ENCODE measurements around the gene ARID3A.

ARID3A gene

GRCh38 chr19:964761-965694 lies 39.2 kb downstream of the ARID3A start:
- no peak overlapping the region for H3K4me3 ChIP-seq (ENCODE audit: control insufficient read depth, low read depth, low read length)
- TF ChIP-seq, protein P1, sequence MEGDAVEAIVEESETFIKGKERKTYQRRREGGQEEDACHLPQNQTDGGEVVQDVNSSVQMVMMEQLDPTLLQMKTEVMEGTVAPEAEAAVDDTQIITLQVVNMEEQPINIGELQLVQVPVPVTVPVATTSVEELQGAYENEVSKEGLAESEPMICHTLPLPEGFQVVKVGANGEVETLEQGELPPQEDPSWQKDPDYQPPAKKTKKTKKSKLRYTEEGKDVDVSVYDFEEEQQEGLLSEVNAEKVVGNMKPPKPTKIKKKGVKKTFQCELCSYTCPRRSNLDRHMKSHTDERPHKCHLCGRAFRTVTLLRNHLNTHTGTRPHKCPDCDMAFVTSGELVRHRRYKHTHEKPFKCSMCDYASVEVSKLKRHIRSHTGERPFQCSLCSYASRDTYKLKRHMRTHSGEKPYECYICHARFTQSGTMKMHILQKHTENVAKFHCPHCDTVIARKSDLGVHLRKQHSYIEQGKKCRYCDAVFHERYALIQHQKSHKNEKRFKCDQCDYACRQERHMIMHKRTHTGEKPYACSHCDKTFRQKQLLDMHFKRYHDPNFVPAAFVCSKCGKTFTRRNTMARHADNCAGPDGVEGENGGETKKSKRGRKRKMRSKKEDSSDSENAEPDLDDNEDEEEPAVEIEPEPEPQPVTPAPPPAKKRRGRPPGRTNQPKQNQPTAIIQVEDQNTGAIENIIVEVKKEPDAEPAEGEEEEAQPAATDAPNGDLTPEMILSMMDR (IDR thresholded peaks at IDR 0.05; ENCODE audit: control insufficient read depth, insufficient read depth, low read depth, low read length, missing control alignments): no peak
- DNase-seq (ENCODE audit: low read depth): no peak

- TF ChIP-seq, protein P1 (IDR thresholded peaks at IDR 0.05; ENCODE audit: control insufficient read depth, insufficient read depth, low read depth, low read length, missing control alignments): no peak
- no peak for DNase-seq (ENCODE audit: low read depth)
- H3K4me3 ChIP-seq (ENCODE audit: control insufficient read depth, low read depth, low read length): no peak overlapping the region
Measured at GRCh38 chr19:966485-967088, 40.8 kb downstream of the ARID3A start.

GRCh38 chr19:970695-971094 lies 44.9 kb downstream of the ARID3A start:
- H3K4me3 ChIP-seq (ENCODE audit: control insufficient read depth, low read depth, low read length): no peak overlapping the region

GRCh38 chr19:971795-972194 lies 46.0 kb downstream of the ARID3A start:
- no peak overlapping the region for H3K4me3 ChIP-seq (ENCODE audit: control insufficient read depth, low read depth, low read length)
- DNase-seq (ENCODE audit: low read depth): no peak
- TF ChIP-seq, protein P1 (IDR thresholded peaks at IDR 0.05; ENCODE audit: control insufficient read depth, insufficient read depth, low read depth, low read length, missing control alignments): no peak

More at GRCh38 chr19:970695-971094, 44.9 kb downstream of the ARID3A start:
- no peak for DNase-seq (ENCODE audit: low read depth)
- TF ChIP-seq, protein P1 (IDR thresholded peaks at IDR 0.05; ENCODE audit: control insufficient read depth, insufficient read depth, low read depth, low read length, missing control alignments): peak; percentile 58

DNA sequence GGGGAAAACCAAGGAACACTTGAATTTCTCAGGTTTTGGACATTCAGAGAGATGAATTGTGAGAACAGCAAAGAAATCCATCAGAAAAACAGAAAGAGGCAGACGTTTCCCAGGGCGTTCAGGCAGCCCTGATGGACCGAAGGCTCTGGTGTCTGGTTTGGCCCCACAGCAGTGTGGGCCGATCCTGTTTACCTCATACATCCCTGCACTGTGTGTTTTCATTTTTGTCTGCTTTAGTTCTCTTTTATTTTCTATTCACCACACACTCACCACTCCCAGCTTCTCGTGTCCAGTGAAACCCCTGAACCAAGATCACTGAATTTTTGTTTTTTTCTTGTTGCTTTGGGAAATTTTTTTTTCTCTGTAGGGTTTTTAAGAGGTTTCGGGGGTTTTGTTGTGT lies 46.4 kb downstream of the ARID3A start:
- no peak for DNase-seq (ENCODE audit: low read depth)
- TF ChIP-seq, protein P1 (IDR thresholded peaks at IDR 0.05; ENCODE audit: control insufficient read depth, insufficient read depth, low read depth, low read length, missing control alignments): no peak
- no peak overlapping the region for H3K4me3 ChIP-seq (ENCODE audit: control insufficient read depth, low read depth, low read length)

DNA sequence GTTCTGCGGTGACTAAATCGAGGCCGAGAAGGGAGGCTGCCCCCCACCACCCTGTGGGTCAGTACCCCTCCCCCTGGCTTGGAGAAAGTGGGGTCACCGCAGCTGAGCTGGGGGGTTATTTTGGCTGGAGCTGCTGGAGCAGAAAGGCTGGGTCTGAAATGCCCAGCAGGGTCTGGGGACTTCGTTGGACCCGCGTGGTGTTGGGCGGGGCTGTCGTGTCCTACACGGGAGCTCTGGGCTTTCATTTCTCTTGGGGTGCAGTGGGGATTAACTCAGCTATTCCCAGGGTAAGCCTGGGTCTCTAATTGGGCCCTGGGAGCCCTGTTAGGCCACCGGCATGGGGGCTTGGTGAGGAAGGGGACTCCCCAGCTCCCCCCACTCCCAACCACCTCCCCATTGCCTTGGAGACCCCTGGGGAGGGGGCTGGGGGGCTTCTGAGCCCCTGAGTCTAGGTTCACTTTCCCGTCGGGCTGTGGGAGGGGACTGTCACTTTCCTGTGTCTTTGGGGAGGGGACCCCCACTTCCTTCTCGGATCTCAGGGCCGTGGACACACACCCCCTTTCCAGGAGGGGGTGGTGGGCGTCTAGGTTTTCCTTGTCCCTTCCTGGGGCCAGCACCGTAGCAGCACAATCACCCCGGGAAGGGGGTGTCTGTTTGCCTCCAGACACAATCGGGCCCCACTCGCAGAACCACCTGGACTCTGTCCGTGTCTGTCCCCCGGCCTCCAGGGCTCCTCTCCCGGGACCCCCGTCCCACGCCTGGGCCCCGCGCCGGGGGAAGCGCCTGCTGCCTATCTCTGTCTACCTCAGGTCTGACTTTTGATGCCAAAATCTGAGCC lies 48.1 kb downstream of the ARID3A start:
- H3K4me3 ChIP-seq (ENCODE audit: control insufficient read depth, low read depth, low read length): no peak overlapping the region
- TF ChIP-seq, protein P1 (IDR thresholded peaks at IDR 0.05; ENCODE audit: control insufficient read depth, insufficient read depth, low read depth, low read length, missing control alignments): no peak
- no peak for DNase-seq (ENCODE audit: low read depth)

Measured in AG09309 (cell line).